Uterus (tissue), 4 donors: ENCODE data around the gene MAB21L2. TPM values are rescaled to one million over a fixed set of nuclear protein-coding genes. Genes with fewer than 3 reads are reported as not detected.
"Not testable (repeated sequence)": the region's sequence is repeated elsewhere in the genome, so short reads cannot be mapped to it uniquely, and the experiment has no call there.

Experiments
- DNase-seq, 2 donors: peaks; one replicate each; pipeline ENCODE4 v3.0.0-alpha.2; 2019 to 2020
- H3K27ac ChIP-seq, 2 donors: fragments of 200-600 bp; sonication (generic); 1 replicate in 1 of 2; 2 replicates in 1 of 2; pipeline ENCODE4 v1.5.1; 2016 to 2018
- H3K27me3 ChIP-seq, 2 donors: fragments of 200-600 bp; sonication (generic); one replicate each; pipeline ENCODE4 v1.5.1; 2018 to 2019; ENCODE audit warnings: control low read depth in 1 of 2
- H3K36me3 ChIP-seq, 2 donors: fragments of 200-600 bp; sonication (generic); one replicate each; pipeline ENCODE4 v1.5.1; 2019; ENCODE audit warnings: control low read depth in 1 of 2
- H3K4me1 ChIP-seq, 2 donors: fragments of 200-600 bp; sonication (generic); one replicate each; pipeline ENCODE4 v1.5.1; 2018 to 2019; ENCODE audit warnings: control low read depth in 1 of 2
- H3K4me3 ChIP-seq, 2 donors: fragments of 200-600 bp; sonication (generic); 1 replicate in 1 of 2; 2 replicates in 1 of 2; pipeline ENCODE4 v1.5.1; 2018 to 2019; ENCODE audit warnings: mild to moderate bottlenecking in 1 of 2
- H3K9me3 ChIP-seq, 2 donors: fragments of 200-600 bp; sonication (generic); one replicate each; pipeline ENCODE4 v1.5.1; 2019; ENCODE audit warnings: control low read depth in 1 of 2
- CTCF ChIP-seq, 4 experiments: fragments of 200-600 bp in 2 of 4; fragments of 450-650 bp in 2 of 4; sonication (generic) in 2 of 4; IDR thresholded peaks; one replicate each; pipeline ENCODE4 v1.5.1; 2016 to 2019; ENCODE audit warnings: antibody characterized with exemption in 4 of 4, mild to moderate bottlenecking in 2 of 4, moderate library complexity in 1 of 4
- POLR2A ChIP-seq, 2 donors: fragments of 450-650 bp; IDR thresholded peaks; one replicate each; pipeline ENCODE4 v1.6.1; 2016; ENCODE audit warnings: antibody characterized with exemption in 2 of 2, mild to moderate bottlenecking in 1 of 2, moderate library complexity in 1 of 2
- intact Hi-C: fragments of 100-400 bp; cut with DNase I; formaldehyde crosslinking; loops from one replicate; pipeline ENCODE4 v1.15.1; 2023; ENCODE audit warnings: low total_unique reads
- total RNA-seq, 4 donors: library from RNA; depleted of rRNA in 3 of 4; stranded (reverse); fragments of >200 nt in 3 of 4; gene quantifications; one replicate each; pipeline versions ENCODE4 v1.1.0 to v1.2.4, GENCODE V29; 2014 to 2023
- donor health status: DM: yes; HTN: yes; CAD: no.

Gene MAB21L2
- total RNA-seq, 4 donors from 2014 or later, result not detected

GRCh38 chr4:150561143-150561737 is 20.7 kb upstream of the MAB21L2 start:
- no peaks in the 10 kb centered on the region for H3K9me3 ChIP-seq
- no peak for TF ChIP-seq CTCF (IDR thresholded peaks at IDR 0.05)
- no peak for TF ChIP-seq POLR2A (IDR thresholded peaks at IDR 0.05)
- H3K36me3 ChIP-seq, result no peaks in the 10 kb centered on the region
- no peak overlapping the region for H3K27ac ChIP-seq
- no peaks in the 10 kb centered on the region for H3K4me1 ChIP-seq
- H3K4me3 ChIP-seq, result no peak overlapping the region
- no peaks in the 10 kb centered on the region for H3K27me3 ChIP-seq
- intact Hi-C loops, result no loop called here
- no peak for DNase-seq

GRCh38 chr4:150562250-150562649 is 19.7 kb upstream of the MAB21L2 start:
- DNase-seq, result no peak
- no peak overlapping the region for H3K4me3 ChIP-seq
- TF ChIP-seq CTCF (IDR thresholded peaks at IDR 0.05) (no peak), POLR2A (IDR thresholded peaks at IDR 0.05) (no peak)
- H3K9me3 ChIP-seq, result no peaks in the 10 kb centered on the region
- no peaks in the 10 kb centered on the region for H3K4me1 ChIP-seq
- no peak overlapping the region for H3K27ac ChIP-seq
- intact Hi-C loops, result no loop called here
- H3K27me3 ChIP-seq, result no peaks in the 10 kb centered on the region
- no peaks in the 10 kb centered on the region for H3K36me3 ChIP-seq

GRCh38 chr4:150562751-150563150 is 19.2 kb upstream of the MAB21L2 start:
- H3K9me3 ChIP-seq, result no peaks in the 10 kb centered on the region
- intact Hi-C loops, result no loop called here
- no peak for DNase-seq
- H3K27me3 ChIP-seq, result no peaks in the 10 kb centered on the region
- no peak overlapping the region for H3K27ac ChIP-seq
- H3K4me3 ChIP-seq, result no peak overlapping the region
- H3K36me3 ChIP-seq, result no peaks in the 10 kb centered on the region
- no peaks in the 10 kb centered on the region for H3K4me1 ChIP-seq
- no peak for TF ChIP-seq CTCF (IDR thresholded peaks at IDR 0.05)
- no peak for TF ChIP-seq POLR2A (IDR thresholded peaks at IDR 0.05)

GRCh38 chr4:150564967-150565366 is 17.0 kb upstream of the MAB21L2 start:
- H3K27ac ChIP-seq, H3K4me3 ChIP-seq, H3K36me3 ChIP-seq, intact Hi-C loops, H3K4me1 ChIP-seq, DNase-seq, H3K27me3 ChIP-seq, H3K9me3 ChIP-seq: not testable (repeated sequence)

- TF ChIP-seq CTCF (IDR thresholded peaks at IDR 0.05) (no peak), POLR2A (IDR thresholded peaks at IDR 0.05) (no peak)
- H3K36me3 ChIP-seq, result no peaks in the 10 kb centered on the region
- no peaks in the 10 kb centered on the region for H3K9me3 ChIP-seq
- no peaks in the 10 kb centered on the region for H3K4me1 ChIP-seq
- no peak for DNase-seq
- H3K27me3 ChIP-seq, result no peaks in the 10 kb centered on the region
- no peak overlapping the region for H3K27ac ChIP-seq
- intact Hi-C loops, result no loop called here
- no peak overlapping the region for H3K4me3 ChIP-seq
Observed at GRCh38 chr4:150567070-150567469, 14.9 kb upstream of the MAB21L2 start.
